Measurements from ENCODE around the gene CEACAM16. TPM values are rescaled to one million over a fixed set of nuclear protein-coding genes. Genes with fewer than 3 reads are reported as not detected.

Gene CEACAM16
- total and polyA plus RNA-seq, 10 of the 15 experiments (the other 5 are each of a cell fraction or from before 2014, with no cell fraction given): not detected

- Histone ChIP-seq H3K79me2 (ENCODE audit: control insufficient read depth, insufficient read depth, low read length) (no peaks in the 10 kb centered on the region), H3K9ac (ENCODE audit: control insufficient read depth, insufficient read depth, low read length) (peak overlapping the region; percentile 14; the same call in 1 of the 2 replicates), H3K27me3 (replicated peaks in 1 of 2; ENCODE audit: control insufficient read depth in 2 of 2, insufficient read depth in 2 of 2, low read length in 1 of 2) (no peaks in the 10 kb centered on the region), H3K27ac (ENCODE audit: control insufficient read depth, insufficient read depth) (peak overlapping the region; percentile 6; the same call in 1 of the 2 replicates), H3K4me2 (ENCODE audit: control insufficient read depth, insufficient read depth) (peak overlapping the region; percentile 15; the same call in 1 of the 2 replicates), H3K36me3 (ENCODE audit: control insufficient read depth in 2 of 2, insufficient read depth in 2 of 2, low read length in 1 of 2) (no peaks in the 10 kb centered on the region), H3K4me1 (ENCODE audit: control insufficient read depth, insufficient read depth, low read length) (peaks cover 50% of the 10 kb centered on the region), H3K4me3 (no peak overlapping the region), H3K9me3 (replicated peaks; ENCODE audit: control insufficient read depth, insufficient read depth, low read length) (no peaks in the 10 kb centered on the region), H2AFZ (ENCODE audit: control insufficient read depth, low read depth, low read length) (peak overlapping the region; percentile 9), H4K20me1 (ENCODE audit: control insufficient read depth, insufficient read depth) (no peaks in the 10 kb centered on the region)
- DNase-seq (ENCODE audit: low read depth, low spot score) (peak; percentile 54), FAIRE-seq (peak; percentile 89), ATAC-seq (peak; percentile 91)
- ChIA-PET SMC1A (ENCODE audit: uncharacterized antibody, unreplicated experiment) (interaction anchor here (0.8 to 8.7 kb wide), 24 partner anchors 9 to 166 kb away, joined by 3 to 328 read pairs (median 4); partner anchors contain the start of genes BCL3 and NECTIN2), CTCF (interaction anchor here (0.7 to 16.8 kb wide), 29 partner anchors 9 to 283 kb away, joined by 3 to 513 read pairs (median 10); partner anchors contain the start of genes BCAM, BCL3 and NECTIN2), RAD21 (ENCODE audit: unreplicated experiment) (interaction anchor here (0.6 to 7.8 kb wide), 26 partner anchors 9 to 559 kb away, joined by 3 to 302 read pairs (median 6); partner anchors contain the start of genes BCL3, NECTIN2, TOMM40 and ZNF226), POLR2A (interaction anchor here (0.6 to 3.8 kb wide), 10 partner anchors 11 to 61 kb away, joined by 3 to 32 read pairs (median 5); no protein-coding TSS in a partner anchor)
- in situ Hi-C loops (cut with MboI): loop anchor here (5.0 kb wide), 1 partner anchor 48 kb away; no protein-coding TSS in a partner anchor
- WGBS (ENCODE audit: insufficient coverage, insufficient replicate concordance, low lambda C conversion rate, missing lambda C conversion rate): 29% methylated on average over 7 of the region's 7 CpGs
- intact Hi-C loops (cut with micrococcal nuclease; ENCODE audit: unreplicated experiment): loop anchor here (1.0 to 2.0 kb wide), 2 partner anchors 46 to 69 kb away; no protein-coding TSS in a partner anchor
- no TSS peak for BruUV-seq (replicated peaks)
- TF ChIP-seq, protein P1, sequence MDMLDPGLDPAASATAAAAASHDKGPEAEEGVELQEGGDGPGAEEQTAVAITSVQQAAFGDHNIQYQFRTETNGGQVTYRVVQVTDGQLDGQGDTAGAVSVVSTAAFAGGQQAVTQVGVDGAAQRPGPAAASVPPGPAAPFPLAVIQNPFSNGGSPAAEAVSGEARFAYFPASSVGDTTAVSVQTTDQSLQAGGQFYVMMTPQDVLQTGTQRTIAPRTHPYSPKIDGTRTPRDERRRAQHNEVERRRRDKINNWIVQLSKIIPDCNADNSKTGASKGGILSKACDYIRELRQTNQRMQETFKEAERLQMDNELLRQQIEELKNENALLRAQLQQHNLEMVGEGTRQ (IDR thresholded peaks at IDR 0.05; ENCODE audit: borderline replicate concordance, low read depth, low read length): no peak
- TF ChIP-seq, protein P2, sequence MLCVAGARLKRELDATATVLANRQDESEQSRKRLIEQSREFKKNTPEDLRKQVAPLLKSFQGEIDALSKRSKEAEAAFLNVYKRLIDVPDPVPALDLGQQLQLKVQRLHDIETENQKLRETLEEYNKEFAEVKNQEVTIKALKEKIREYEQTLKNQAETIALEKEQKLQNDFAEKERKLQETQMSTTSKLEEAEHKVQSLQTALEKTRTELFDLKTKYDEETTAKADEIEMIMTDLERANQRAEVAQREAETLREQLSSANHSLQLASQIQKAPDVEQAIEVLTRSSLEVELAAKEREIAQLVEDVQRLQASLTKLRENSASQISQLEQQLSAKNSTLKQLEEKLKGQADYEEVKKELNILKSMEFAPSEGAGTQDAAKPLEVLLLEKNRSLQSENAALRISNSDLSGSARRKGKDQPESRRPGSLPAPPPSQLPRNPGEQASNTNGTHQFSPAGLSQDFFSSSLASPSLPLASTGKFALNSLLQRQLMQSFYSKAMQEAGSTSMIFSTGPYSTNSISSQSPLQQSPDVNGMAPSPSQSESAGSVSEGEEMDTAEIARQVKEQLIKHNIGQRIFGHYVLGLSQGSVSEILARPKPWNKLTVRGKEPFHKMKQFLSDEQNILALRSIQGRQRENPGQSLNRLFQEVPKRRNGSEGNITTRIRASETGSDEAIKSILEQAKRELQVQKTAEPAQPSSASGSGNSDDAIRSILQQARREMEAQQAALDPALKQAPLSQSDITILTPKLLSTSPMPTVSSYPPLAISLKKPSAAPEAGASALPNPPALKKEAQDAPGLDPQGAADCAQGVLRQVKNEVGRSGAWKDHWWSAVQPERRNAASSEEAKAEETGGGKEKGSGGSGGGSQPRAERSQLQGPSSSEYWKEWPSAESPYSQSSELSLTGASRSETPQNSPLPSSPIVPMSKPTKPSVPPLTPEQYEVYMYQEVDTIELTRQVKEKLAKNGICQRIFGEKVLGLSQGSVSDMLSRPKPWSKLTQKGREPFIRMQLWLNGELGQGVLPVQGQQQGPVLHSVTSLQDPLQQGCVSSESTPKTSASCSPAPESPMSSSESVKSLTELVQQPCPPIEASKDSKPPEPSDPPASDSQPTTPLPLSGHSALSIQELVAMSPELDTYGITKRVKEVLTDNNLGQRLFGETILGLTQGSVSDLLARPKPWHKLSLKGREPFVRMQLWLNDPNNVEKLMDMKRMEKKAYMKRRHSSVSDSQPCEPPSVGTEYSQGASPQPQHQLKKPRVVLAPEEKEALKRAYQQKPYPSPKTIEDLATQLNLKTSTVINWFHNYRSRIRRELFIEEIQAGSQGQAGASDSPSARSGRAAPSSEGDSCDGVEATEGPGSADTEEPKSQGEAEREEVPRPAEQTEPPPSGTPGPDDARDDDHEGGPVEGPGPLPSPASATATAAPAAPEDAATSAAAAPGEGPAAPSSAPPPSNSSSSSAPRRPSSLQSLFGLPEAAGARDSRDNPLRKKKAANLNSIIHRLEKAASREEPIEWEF (IDR thresholded peaks at IDR 0.05; ENCODE audit: insufficient replicate concordance, low read depth, low read length): no peak
- TF ChIP-seq SREBF2 (IDR thresholded peaks at IDR 0.05; ENCODE audit: low read length): no peak
- TF ChIP-seq ZBTB40 (IDR thresholded peaks at IDR 0.05; ENCODE audit: borderline replicate concordance): no peak
- TF ChIP-seq BRCA1 (IDR thresholded peaks at IDR 0.05; ENCODE audit: low read depth, low read length): no peak
- TF ChIP-seq USF1 (IDR thresholded peaks at IDR 0.05; ENCODE audit: borderline replicate concordance, extremely low read length, insufficient read depth, low read depth, low read length): no peak
- TF ChIP-seq KLF5 (IDR thresholded peaks at IDR 0.05; ENCODE audit: partially characterized antibody): no peak
- TF ChIP-seq PAX8 (IDR thresholded peaks at IDR 0.05): no peak
- no peak for TF ChIP-seq CEBPB (IDR thresholded peaks at IDR 0.05; ENCODE audit: borderline replicate concordance in 1 of 2, low read depth in 2 of 2, low read length in 2 of 2)
- TF ChIP-seq, protein P3, sequence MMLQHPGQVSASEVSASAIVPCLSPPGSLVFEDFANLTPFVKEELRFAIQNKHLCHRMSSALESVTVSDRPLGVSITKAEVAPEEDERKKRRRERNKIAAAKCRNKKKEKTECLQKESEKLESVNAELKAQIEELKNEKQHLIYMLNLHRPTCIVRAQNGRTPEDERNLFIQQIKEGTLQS (IDR thresholded peaks at IDR 0.05; ENCODE audit: borderline replicate concordance, extremely low read depth, low read depth, low read length): no peak
Observed at GRCh38 chr19:44723952-44724319, 25.0 kb downstream of the CEACAM16 start.

Measured in GM12878 (cell line).